ENCODE results near the gene ADCY3. TPM values are rescaled to one million over a fixed set of nuclear protein-coding genes. Genes with fewer than 3 reads are reported as not detected.
A peak's percentile ranks its signal among the peaks of the same experiment; 100 is the strongest.

ADCY3 gene
- total and polyA plus RNA-seq, 10 of the 15 experiments (the other 5 are each of a cell fraction or from before 2014, with no cell fraction given): 2.8 to 102 (median 50.4) TPM

DNA sequence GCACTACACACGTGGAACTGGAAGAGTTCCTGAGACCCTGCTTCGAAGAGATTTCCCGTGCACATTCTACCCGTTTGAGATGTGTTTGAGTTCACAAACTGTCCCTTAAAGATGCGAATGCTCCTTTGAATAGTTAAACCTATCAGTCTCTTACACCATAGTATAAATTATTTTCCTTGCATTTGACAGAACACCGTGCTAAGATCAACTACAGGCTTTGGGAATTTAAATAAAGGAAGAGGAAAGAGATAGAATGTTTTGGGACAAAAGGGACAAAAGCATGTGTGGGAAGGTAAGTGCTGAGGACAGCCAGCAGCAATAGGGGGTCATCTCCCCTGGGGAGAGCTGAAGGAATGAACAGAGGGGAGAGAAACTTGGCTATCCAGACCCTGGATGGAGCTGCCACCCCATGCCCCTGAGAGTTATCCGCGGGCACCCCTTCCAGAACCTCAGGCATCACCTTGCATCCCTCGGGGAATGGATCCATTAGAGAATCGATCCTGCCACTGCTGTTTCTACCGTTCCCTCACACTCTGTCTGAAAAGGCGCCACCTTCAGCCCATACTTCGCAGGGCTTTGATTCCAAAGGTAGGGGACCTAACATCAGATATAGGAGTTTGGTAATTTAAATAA lies 888 bp upstream of the ADCY3 start:
- intact Hi-C loops (cut with micrococcal nuclease; ENCODE audit: unreplicated experiment): loop anchor here (2.0 kb wide), 1 partner anchor 50 kb away; the partner anchor contains the start of gene DNAJC27
- 19% methylated on average over 13 of the region's 13 CpGs for WGBS (ENCODE audit: insufficient coverage, insufficient replicate concordance, low lambda C conversion rate, missing lambda C conversion rate)
- ChIA-PET RAD21 (ENCODE audit: unreplicated experiment) (no interaction called here), SMC1A (ENCODE audit: uncharacterized antibody, unreplicated experiment) (no interaction called here), CTCF (interaction anchor here (0.7 to 1.1 kb wide), 4 partner anchors 10 to 341 kb away, joined by 3 to 6 read pairs (median 3); no protein-coding TSS in a partner anchor), POLR2A (interaction anchor here (0.5 to 1.0 kb wide), 3 partner anchors 9 to 1428 kb away, joined by 3 to 6 read pairs (median 4); no protein-coding TSS in a partner anchor)
- peaks cover 36% of the 10 kb centered on the region for H3K79me2 ChIP-seq (ENCODE audit: control insufficient read depth, insufficient read depth, low read length)
- no peaks in the 10 kb centered on the region for H3K27me3 ChIP-seq (replicated peaks in 1 of 2; ENCODE audit: control insufficient read depth in 2 of 2, insufficient read depth in 2 of 2, low read length in 1 of 2)
- H3K27ac ChIP-seq (ENCODE audit: control insufficient read depth, insufficient read depth): peak overlapping the region; percentile 39; the same call in 1 of the 2 replicates
- peak overlapping the region; percentile 74 for H3K4me3 ChIP-seq
- H3K4me1 ChIP-seq (ENCODE audit: control insufficient read depth, insufficient read depth, low read length): peaks cover 28% of the 10 kb centered on the region
- H4K20me1 ChIP-seq (ENCODE audit: control insufficient read depth, insufficient read depth): peaks cover 7% of the 10 kb centered on the region; the same call in 1 of the 2 replicates
- no peak for DNase-seq (ENCODE audit: low read depth, low spot score)
- H3K9ac ChIP-seq (ENCODE audit: control insufficient read depth, insufficient read depth, low read length): peak overlapping the region; percentile 50
- no peaks in the 10 kb centered on the region for H3K9me3 ChIP-seq (replicated peaks; ENCODE audit: control insufficient read depth, insufficient read depth, low read length)
- peak overlapping the region; percentile 82 for H2AFZ ChIP-seq (ENCODE audit: control insufficient read depth, low read depth, low read length)
- H3K4me2 ChIP-seq (ENCODE audit: control insufficient read depth, insufficient read depth): peak overlapping the region; percentile 96
- H3K36me3 ChIP-seq (ENCODE audit: control insufficient read depth in 2 of 2, insufficient read depth in 2 of 2, low read length in 1 of 2): no peaks in the 10 kb centered on the region; a peak in 1 of 4 replicates
- no TSS peak for BruUV-seq (replicated peaks)
- FAIRE-seq: peak; percentile 85
- in situ Hi-C loops (cut with MboI): no loop called here
- ATAC-seq: peak; percentile 25
- TF ChIP-seq BCL11A (IDR thresholded peaks at IDR 0.05; ENCODE audit: low read depth, low read length) (no peak), ZNF217 (IDR thresholded peaks at IDR 0.05) (0 out of 2 replicates have a peak, but pooled peaks have one; percentile 10), RAD21 (IDR thresholded peaks at IDR 0.05; ENCODE audit: insufficient read depth, low read depth, low read length) (peak; percentile 39)
- TF ChIP-seq, protein P1, sequence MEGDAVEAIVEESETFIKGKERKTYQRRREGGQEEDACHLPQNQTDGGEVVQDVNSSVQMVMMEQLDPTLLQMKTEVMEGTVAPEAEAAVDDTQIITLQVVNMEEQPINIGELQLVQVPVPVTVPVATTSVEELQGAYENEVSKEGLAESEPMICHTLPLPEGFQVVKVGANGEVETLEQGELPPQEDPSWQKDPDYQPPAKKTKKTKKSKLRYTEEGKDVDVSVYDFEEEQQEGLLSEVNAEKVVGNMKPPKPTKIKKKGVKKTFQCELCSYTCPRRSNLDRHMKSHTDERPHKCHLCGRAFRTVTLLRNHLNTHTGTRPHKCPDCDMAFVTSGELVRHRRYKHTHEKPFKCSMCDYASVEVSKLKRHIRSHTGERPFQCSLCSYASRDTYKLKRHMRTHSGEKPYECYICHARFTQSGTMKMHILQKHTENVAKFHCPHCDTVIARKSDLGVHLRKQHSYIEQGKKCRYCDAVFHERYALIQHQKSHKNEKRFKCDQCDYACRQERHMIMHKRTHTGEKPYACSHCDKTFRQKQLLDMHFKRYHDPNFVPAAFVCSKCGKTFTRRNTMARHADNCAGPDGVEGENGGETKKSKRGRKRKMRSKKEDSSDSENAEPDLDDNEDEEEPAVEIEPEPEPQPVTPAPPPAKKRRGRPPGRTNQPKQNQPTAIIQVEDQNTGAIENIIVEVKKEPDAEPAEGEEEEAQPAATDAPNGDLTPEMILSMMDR (IDR thresholded peaks at IDR 0.05 in 2 of 3, conservative IDR thresholded peaks at IDR 0.05 in 1 of 3; ENCODE audit: control insufficient read depth in 2 of 3, extremely low read depth in 1 of 3, insufficient read depth in 1 of 3, low read depth in 3 of 3, low read length in 3 of 3): peak; percentile 36 to 46 (median 42); a peak in 5 of 6 replicates
